HG03520 (cell line): ENCODE measurements around the gene CATSPER3.

Source experiments
- ATAC-seq: cut with Tn5 transposase; IDR thresholded peaks from one replicate; pipeline ENCODE4 v1.9.1; 2021; ENCODE audit warnings: mild to moderate bottlenecking, moderate library complexity; ENCODE audit not compliant: unreplicated experiment

The CATSPER3 gene

GRCh38 chr5:135057233-135057632 lies 89.5 kb downstream of the CATSPER3 start:
- ATAC-seq, result no peak

GRCh38 chr5:135058331-135058732 lies 90.6 kb downstream of the CATSPER3 start:
- no peak for ATAC-seq

DNA sequence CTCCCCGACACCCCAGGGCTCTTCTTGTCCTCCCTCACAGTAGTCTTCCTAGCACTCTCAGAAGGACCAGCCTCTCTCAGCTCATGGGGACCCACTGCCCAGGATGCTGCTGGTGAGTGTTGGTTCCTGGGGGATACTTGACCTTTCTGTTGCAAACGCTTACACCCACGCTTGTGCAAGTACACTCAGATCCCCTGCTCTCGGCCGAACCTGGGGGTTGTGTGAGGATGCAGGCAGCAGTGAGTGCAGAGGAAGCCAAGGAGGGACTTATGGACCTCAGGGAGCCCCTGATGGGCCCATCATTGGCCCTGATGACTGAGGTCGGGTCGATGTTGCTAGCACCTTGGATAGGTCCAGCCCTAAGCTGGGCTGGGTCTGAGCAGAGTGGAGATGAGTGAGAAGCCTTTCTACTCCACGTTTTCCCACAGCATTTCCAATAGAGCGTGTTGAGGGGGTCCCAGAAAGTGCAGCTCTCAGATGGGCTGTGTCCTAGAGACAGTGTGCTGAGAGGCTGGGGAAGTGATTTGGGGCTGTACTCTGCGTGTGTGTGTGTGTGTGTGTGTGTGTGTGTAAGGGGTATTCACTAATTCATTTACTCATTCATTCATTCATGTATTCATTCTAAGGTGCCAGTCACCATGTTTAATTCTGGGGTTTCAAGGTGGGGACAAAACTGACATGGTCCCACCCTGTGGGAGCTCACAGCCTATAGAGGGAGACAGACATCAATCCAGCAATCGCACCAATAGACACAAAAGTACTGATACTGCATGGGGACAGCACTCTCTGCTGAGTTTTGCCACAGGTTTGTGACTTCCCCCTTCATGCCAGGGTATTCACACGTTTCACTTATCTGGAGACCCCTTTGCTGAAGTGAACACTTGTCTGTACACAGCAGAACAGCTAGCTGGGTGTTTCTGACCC lies 91.6 kb downstream of the CATSPER3 start:
- no peak for ATAC-seq

- no peak for ATAC-seq
Observed at GRCh38 chr5:135060021-135060420, 92.3 kb downstream of the CATSPER3 start.

DNA sequence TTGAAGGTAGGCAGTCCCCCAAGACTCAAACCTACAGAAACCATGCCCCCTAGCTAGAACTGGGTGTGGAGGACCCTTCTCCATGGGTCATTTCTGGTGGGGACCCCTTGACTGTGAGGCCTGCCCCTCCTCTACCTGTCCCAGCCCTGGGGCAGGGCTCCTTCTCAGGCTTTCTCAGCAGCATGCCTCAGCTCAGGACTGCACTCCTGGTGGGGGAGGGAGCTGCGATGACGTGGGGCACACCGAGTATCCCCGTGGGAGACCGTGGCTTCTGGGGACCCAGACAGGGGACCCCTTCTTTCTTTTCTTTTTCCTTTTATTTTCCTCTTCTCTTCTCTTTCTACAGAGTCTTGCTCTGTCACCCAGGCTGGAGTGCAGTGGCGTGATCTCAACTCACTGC lies 93.3 kb downstream of the CATSPER3 start:
- ATAC-seq, result no peak
